CD4-positive, alpha-beta T cell (primary cell): ENCODE results near the gene RBMS1. TPM values are rescaled to one million over a fixed set of nuclear protein-coding genes. Genes with fewer than 3 reads are reported as not detected.

ENCODE experiments used
- ATAC-seq: fragments of 200-7000 bp; cut with Tn5 transposase; one replicate; pipeline ENCODE4 v1.10.0; 2022; ENCODE audit warnings: mild to moderate bottlenecking; ENCODE audit not compliant: poor library complexity
- CTCF ChIA-PET: fragments of 350-600 bp; sonication (Branson Sonifier 250); formaldehyde crosslinking; loops from one replicate; lab custom pipeline; 2021; ENCODE audit warnings: antibody characterized with exemption, inconsistent platforms; lab: Charles Lee
- POLR2A ChIA-PET: fragments of 350-600 bp; sonication (Branson Sonifier 250); formaldehyde crosslinking; loops from one replicate; lab custom pipeline; 2021; ENCODE audit warnings: antibody characterized with exemption, inconsistent platforms; lab: Charles Lee
- DNase-seq, 14 experiments: peaks; one replicate each; pipeline ENCODE4 v3.0.0-alpha.2; 2013 to 2020; ENCODE audit warnings: mixed read lengths in 2 of 14
- H3K27ac ChIP-seq, 2 donors: one replicate each; pipeline versions ENCODE4 v1.5.1 to v1.7.0; 2013; ENCODE audit warnings: low read length in 2 of 2, low read depth in 1 of 2, mild to moderate bottlenecking in 1 of 2
- H3K27me3 ChIP-seq, 2 experiments: 1 replicate in 1 of 2; 2 replicates in 1 of 2; pipeline versions ENCODE4 v1.6.1 to v1.7.0; 2013; ENCODE audit warnings: low read length in 2 of 2, control low read depth in 1 of 2, mild to moderate bottlenecking in 1 of 2, moderate library complexity in 1 of 2; ENCODE audit not compliant: insufficient read depth in 2 of 2, control insufficient read depth in 1 of 2
- H3K36me3 ChIP-seq: one replicate; pipeline ENCODE4 v1.6.1; 2013; ENCODE audit warnings: low read length, control low read depth; ENCODE audit not compliant: insufficient read depth
- H3K4me1 ChIP-seq: one replicate; pipeline ENCODE4 v1.6.1; 2013; ENCODE audit warnings: low read length, control low read depth; ENCODE audit not compliant: insufficient read depth
- H3K4me3 ChIP-seq: one replicate; pipeline ENCODE4 v1.5.1; 2013; ENCODE audit warnings: mild to moderate bottlenecking, low read length, moderate library complexity
- H3K9me3 ChIP-seq, 2 experiments: 1 replicate in 1 of 2; 2 replicates in 1 of 2; pipeline versions ENCODE4 v1.6.1 to v1.7.0; 2013; ENCODE audit warnings: low read length in 2 of 2, mild to moderate bottlenecking in 2 of 2, control low read depth in 1 of 2, moderate library complexity in 1 of 2; ENCODE audit not compliant: control insufficient read depth in 1 of 2, insufficient read depth in 1 of 2
- H3K27ac Mint-ChIP-seq: one replicate; pipeline ENCODE4 v1.8.0; 2020; ENCODE audit warnings: mixed read lengths
- H3K27me3 Mint-ChIP-seq: one replicate; pipeline ENCODE4 v1.8.0; 2021; ENCODE audit warnings: mixed read lengths
- H3K36me3 Mint-ChIP-seq: one replicate; pipeline ENCODE4 v1.8.0; 2021; ENCODE audit warnings: low read depth, mixed read lengths
- H3K4me1 Mint-ChIP-seq: one replicate; pipeline ENCODE4 v1.8.0; 2021; ENCODE audit warnings: low read depth, mixed read lengths
- H3K4me3 Mint-ChIP-seq: one replicate; pipeline ENCODE4 v1.8.0; 2020; ENCODE audit warnings: mild to moderate bottlenecking, mixed read lengths
- H3K9me3 Mint-ChIP-seq: one replicate; pipeline ENCODE4 v1.8.0; 2020; ENCODE audit warnings: mixed read lengths
- intact Hi-C, 2 experiments: fragments of 100-400 bp; cut with DNase I in 1 of 2; cut with micrococcal nuclease in 1 of 2; formaldehyde crosslinking; loops; one replicate each; pipeline versions ENCODE4 v1.15.1 to v1.9.0; 2023 to 2025; cut with DNase I, micrococcal nuclease
- total RNA-seq, 174 experiments: library from RNA in 2 of 174; stranded (reverse) in 2 of 174; gene quantifications; one replicate each; pipeline ENCODE4 v1.2.3 and lab custom pipeline; 2021 to 2026
- TF ChIP-seq, protein P1 (sequence below): fragments of 200-600 bp; IDR thresholded peaks from one replicate; pipeline ENCODE4 v1.8.0; 2022; ENCODE audit warnings: antibody characterized with exemption, mild to moderate bottlenecking

Gene RBMS1
- total RNA-seq, 2 experiments from 2014 or later: 88.6 to 90.3 TPM

DNA sequence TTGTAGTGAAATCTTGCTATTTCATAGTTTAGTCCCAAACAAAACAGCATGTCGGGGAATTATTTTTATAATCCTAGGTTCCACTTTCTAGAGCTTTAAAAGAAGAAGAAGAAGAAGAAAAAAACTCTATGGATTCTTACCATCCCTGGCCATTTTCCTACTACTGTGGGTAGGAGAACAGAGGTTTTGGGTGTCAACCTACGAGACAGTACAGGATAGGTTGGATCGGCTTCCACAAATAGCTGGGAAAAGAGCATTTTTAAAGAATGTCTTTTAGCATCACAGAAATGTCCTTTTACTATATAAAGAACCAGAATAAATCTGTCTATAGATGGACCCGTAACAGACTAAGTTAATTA is 65.2 kb downstream of the RBMS1 start:
- peak overlapping the region; percentile 88 for H3K27ac Mint-ChIP-seq
- intact Hi-C loops: loop anchor here in 1 of 2 experiments (1.0 to 10.0 kb wide), 5 partner anchors 10 to 64 kb away; partner anchors contain the start of gene RBMS1
- H3K4me1 Mint-ChIP-seq: peaks cover 74% of the 10 kb centered on the region
- H3K4me1 ChIP-seq: peaks cover 17% of the 10 kb centered on the region
- peak overlapping the region; percentile 80 for H3K4me3 Mint-ChIP-seq
- ATAC-seq (no peak), DNase-seq (no peak)
- H3K36me3 Mint-ChIP-seq: peaks cover 39% of the 10 kb centered on the region
- no peaks in the 10 kb centered on the region for H3K27me3 Mint-ChIP-seq
- ChIA-PET POLR2A (interaction anchor here (0.7 to 4.6 kb wide), 15 partner anchors 11 to 104 kb away, joined by 3 to 65 read pairs (median 5); partner anchors contain the start of gene RBMS1), CTCF (interaction anchor here (0.9 to 3.5 kb wide), 10 partner anchors 8 to 105 kb away, joined by 3 to 13 read pairs (median 3); no protein-coding TSS in a partner anchor)
- TF ChIP-seq, protein P1, sequence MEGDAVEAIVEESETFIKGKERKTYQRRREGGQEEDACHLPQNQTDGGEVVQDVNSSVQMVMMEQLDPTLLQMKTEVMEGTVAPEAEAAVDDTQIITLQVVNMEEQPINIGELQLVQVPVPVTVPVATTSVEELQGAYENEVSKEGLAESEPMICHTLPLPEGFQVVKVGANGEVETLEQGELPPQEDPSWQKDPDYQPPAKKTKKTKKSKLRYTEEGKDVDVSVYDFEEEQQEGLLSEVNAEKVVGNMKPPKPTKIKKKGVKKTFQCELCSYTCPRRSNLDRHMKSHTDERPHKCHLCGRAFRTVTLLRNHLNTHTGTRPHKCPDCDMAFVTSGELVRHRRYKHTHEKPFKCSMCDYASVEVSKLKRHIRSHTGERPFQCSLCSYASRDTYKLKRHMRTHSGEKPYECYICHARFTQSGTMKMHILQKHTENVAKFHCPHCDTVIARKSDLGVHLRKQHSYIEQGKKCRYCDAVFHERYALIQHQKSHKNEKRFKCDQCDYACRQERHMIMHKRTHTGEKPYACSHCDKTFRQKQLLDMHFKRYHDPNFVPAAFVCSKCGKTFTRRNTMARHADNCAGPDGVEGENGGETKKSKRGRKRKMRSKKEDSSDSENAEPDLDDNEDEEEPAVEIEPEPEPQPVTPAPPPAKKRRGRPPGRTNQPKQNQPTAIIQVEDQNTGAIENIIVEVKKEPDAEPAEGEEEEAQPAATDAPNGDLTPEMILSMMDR: no peak
- H3K9me3 Mint-ChIP-seq: no peaks in the 10 kb centered on the region
- peaks cover 4% of the 10 kb centered on the region in 2 experiments for H3K9me3 ChIP-seq
- no peaks in the 10 kb centered on the region for H3K27me3 ChIP-seq
- H3K4me3 ChIP-seq: peak overlapping the region; percentile 15
- H3K27ac ChIP-seq: peak overlapping the region; percentile 46 to 53
- peaks cover 2% of the 10 kb centered on the region for H3K36me3 ChIP-seq

DNA sequence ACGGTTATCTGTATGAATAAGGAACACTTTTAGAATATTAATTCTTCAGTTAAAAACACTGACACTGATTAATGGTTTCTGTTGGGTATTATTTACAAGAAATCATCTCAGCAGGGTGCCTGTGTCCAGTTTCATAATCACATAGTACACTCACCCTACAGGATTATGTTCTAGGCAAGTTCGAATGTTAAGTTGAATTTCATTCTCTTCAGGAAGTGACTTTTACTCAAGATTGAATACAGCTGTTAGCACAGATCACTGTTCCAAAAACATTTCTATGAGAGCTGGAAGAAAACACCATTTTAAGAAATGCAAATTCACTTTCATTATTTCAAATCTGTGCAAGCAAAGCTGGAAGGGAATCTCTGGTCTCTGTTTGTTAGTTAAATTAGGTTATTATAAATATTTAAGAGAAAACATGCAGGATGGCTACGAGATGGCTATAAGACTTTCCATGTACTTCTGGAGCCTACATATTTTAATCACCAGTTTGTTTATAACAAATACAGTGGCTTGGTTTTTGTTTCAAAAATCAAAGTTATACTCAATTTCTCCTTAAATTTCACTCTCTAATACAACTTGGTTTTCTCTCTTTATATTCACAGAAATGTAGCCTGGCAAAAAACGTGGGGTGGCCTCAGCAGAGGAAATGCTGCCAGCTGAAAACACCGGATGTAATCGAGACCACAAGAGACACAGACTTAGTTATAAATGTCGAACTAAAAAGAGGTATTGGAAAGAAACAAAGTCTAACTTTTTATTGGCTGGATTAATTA is 65.8 kb downstream of the RBMS1 start:
- H3K27me3 ChIP-seq: no peaks in the 10 kb centered on the region
- ChIA-PET CTCF (interaction anchor here (0.9 to 3.5 kb wide), 8 partner anchors 9 to 104 kb away, joined by 3 to 13 read pairs (median 3); no protein-coding TSS in a partner anchor), POLR2A (interaction anchor here (0.7 to 4.6 kb wide), 16 partner anchors 10 to 104 kb away, joined by 3 to 65 read pairs (median 4); partner anchors contain the start of gene RBMS1)
- peaks cover 77% of the 10 kb centered on the region for H3K4me1 Mint-ChIP-seq
- H3K27me3 Mint-ChIP-seq: no peaks in the 10 kb centered on the region
- H3K9me3 ChIP-seq: peaks cover 4% of the 10 kb centered on the region in 2 experiments
- ATAC-seq: peak; percentile 89
- H3K27ac Mint-ChIP-seq: peak overlapping the region; percentile 88
- TF ChIP-seq, protein P1: no peak
- H3K36me3 Mint-ChIP-seq: peaks cover 41% of the 10 kb centered on the region
- no peaks in the 10 kb centered on the region for H3K9me3 Mint-ChIP-seq
- H3K27ac ChIP-seq: peak overlapping the region; percentile 46 to 53
- H3K4me3 ChIP-seq: peak overlapping the region; percentile 15
- peak; percentile 35 to 85 (median 53) for DNase-seq
- intact Hi-C loops: loop anchor here in 1 of 2 experiments (1.0 to 10.0 kb wide), 5 partner anchors 10 to 65 kb away; partner anchors contain the start of gene RBMS1
- H3K4me1 ChIP-seq: peaks cover 17% of the 10 kb centered on the region
- H3K4me3 Mint-ChIP-seq: peak overlapping the region; percentile 80
- H3K36me3 ChIP-seq: peaks cover 2% of the 10 kb centered on the region

DNA sequence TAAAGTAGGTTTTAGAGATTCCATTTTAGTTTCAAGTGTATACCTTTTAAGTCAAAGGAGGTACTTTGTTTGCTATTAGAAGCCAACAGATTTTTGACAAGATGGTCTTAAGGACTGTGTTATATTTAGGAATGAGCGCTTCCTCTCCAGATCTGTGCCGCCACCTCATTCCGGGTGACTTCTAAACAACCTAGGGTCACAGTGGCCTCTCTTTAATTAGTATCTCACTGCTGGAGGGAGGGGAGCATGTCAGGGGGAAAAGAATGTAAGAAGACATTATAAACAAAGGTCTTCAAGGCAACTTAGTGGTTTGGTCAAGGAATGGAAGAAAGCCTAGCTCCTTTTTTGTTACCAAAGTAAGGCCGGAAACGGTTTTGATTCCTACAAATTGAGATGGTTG is 67.0 kb downstream of the RBMS1 start:
- ChIA-PET POLR2A (interaction anchor here (4.1 to 4.6 kb wide), 2 partner anchors 13 to 20 kb away, joined by 49 to 65 read pairs; no protein-coding TSS in a partner anchor), CTCF (interaction anchor here (3.0 kb wide), 1 partner anchor 23 kb away, joined by 7 read pairs; no protein-coding TSS in a partner anchor)
- H3K27me3 ChIP-seq: no peaks in the 10 kb centered on the region
- peaks cover 17% of the 10 kb centered on the region for H3K4me1 ChIP-seq
- intact Hi-C loops: loop anchor here in 1 of 2 experiments (5.0 to 10.0 kb wide), 2 partner anchors 34 to 52 kb away; no protein-coding TSS in a partner anchor
- Mint-ChIP-seq H3K9me3 (peaks cover 3% of the 10 kb centered on the region), H3K4me1 (peaks cover 77% of the 10 kb centered on the region), H3K36me3 (peaks cover 34% of the 10 kb centered on the region), H3K27me3 (no peaks in the 10 kb centered on the region), H3K27ac (peak overlapping the region; percentile 82), H3K4me3 (peak overlapping the region; percentile 44)
- H3K27ac ChIP-seq: no peak overlapping the region
- TF ChIP-seq, protein P1: no peak
- no peak for DNase-seq
- no peaks in the 10 kb centered on the region for H3K36me3 ChIP-seq
- no peak for ATAC-seq
- H3K4me3 ChIP-seq: no peak overlapping the region
- H3K9me3 ChIP-seq: peaks cover 4% of the 10 kb centered on the region in 2 experiments
